GM06990 (cell line): ENCODE measurements around the gene LSM2.

Experiments
- DNase-seq: peaks from one replicate; pipeline ENCODE4 v3.0.0-alpha.2; 2011; ENCODE audit not compliant: insufficient read length; ENCODE audit errors: extremely low read depth
- H3K27me3 ChIP-seq: replicated peaks from 2 replicates; pipeline ENCODE4 v1.6.0; 2011; ENCODE audit warnings: low read length; ENCODE audit not compliant: control insufficient read depth, insufficient read depth
- H3K36me3 ChIP-seq: 2 replicates; pipeline ENCODE4 v1.5.1; 2011; ENCODE audit warnings: low read length; ENCODE audit not compliant: control insufficient read depth, insufficient read depth
- H3K4me3 ChIP-seq: replicated peaks from 2 replicates; pipeline ENCODE4 v1.5.1; 2011; ENCODE audit warnings: low read depth, mild to moderate bottlenecking, control low read depth, low read length
- TF ChIP-seq, protein P1 (sequence below): IDR thresholded peaks from 2 replicates; pipeline ENCODE4 v1.5.1; 2011; ENCODE audit warnings: low read length, control low read depth, mild to moderate bottlenecking, inconsistent platforms; ENCODE audit not compliant: insufficient read depth, poor library complexity, severe bottlenecking

LSM2 gene

DNA sequence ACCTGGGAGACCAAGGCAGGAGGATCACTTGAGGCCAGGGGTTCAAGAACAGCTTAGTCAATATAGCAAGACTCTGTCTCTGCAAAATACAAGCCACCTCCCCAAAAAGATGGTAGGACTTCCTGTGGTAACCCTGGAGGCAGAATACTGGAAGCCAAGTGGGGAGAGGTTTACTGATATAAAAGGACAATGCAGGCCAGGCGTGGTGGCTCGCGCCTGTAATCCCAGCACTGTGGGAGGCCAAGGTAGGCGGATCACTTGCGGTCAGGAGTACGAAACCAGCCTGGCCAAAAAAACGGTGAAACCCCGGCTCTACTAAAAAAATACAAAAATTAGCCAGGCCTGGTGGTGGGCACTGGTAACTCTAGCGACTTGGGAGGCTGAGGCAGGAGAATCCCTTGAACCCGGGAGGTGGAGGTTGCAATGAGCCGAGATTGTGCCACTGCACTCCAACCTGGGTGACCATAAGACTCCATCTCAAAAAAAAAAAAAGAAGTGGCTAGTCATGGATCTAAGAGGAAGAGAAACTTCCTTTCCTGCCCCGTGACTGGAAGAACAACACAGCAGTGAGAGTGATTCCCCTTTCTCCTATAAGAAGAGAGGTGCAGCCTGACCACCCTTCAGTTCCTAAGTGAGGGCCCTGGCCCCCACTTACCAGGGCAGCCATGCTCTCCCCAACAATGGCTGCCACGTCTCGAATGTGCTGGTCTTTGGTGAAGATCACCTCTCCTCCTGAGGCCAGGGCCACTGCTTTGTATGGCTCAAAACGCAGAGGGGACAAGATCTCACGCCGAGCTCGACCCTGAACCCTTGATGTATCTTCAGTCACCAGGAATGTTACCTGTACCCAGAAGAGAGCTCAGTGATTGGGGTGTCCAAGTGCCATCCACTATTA, 38.2 kb downstream of the LSM2 start:
- Histone ChIP-seq H3K36me3 (peaks cover 2% of the 10 kb centered on the region; the same call in 1 of the 2 replicates), H3K27me3 (no peaks in the 10 kb centered on the region), H3K4me3 (no peak overlapping the region)
- no peak for DNase-seq
- TF ChIP-seq, protein P1, sequence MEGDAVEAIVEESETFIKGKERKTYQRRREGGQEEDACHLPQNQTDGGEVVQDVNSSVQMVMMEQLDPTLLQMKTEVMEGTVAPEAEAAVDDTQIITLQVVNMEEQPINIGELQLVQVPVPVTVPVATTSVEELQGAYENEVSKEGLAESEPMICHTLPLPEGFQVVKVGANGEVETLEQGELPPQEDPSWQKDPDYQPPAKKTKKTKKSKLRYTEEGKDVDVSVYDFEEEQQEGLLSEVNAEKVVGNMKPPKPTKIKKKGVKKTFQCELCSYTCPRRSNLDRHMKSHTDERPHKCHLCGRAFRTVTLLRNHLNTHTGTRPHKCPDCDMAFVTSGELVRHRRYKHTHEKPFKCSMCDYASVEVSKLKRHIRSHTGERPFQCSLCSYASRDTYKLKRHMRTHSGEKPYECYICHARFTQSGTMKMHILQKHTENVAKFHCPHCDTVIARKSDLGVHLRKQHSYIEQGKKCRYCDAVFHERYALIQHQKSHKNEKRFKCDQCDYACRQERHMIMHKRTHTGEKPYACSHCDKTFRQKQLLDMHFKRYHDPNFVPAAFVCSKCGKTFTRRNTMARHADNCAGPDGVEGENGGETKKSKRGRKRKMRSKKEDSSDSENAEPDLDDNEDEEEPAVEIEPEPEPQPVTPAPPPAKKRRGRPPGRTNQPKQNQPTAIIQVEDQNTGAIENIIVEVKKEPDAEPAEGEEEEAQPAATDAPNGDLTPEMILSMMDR: no peak

DNA sequence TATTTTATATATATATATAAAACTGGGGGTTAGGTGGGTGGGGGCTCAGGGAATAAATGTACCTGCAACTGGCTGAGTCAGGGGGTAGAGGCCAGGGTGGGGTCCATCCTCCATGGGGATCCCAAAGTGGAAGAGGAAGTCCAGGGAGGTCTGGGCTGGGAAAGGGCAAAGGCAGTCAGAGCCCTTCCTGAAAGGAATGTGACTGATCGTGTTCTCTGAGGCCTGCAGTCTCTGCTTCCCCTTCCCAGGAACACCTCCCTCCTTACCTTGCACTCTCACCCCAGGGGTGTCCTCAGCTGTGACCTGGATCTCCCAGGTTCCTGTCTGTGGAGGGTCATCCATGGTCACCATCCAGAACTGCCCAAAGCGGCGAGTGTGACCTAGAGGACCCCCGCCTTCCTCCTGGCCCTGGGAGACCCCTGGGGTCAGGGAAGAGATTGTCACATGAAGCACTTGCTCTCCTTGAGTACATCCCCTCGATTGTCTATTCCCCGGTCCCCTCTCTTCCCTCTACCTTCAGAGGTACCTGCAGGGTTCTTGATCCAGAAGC, 39.6 kb downstream of the LSM2 start:
- Histone ChIP-seq H3K36me3 (peaks cover 5% of the 10 kb centered on the region), H3K27me3 (no peaks in the 10 kb centered on the region), H3K4me3 (no peak overlapping the region)
- TF ChIP-seq, protein P1: no peak
- DNase-seq: no peak

DNA sequence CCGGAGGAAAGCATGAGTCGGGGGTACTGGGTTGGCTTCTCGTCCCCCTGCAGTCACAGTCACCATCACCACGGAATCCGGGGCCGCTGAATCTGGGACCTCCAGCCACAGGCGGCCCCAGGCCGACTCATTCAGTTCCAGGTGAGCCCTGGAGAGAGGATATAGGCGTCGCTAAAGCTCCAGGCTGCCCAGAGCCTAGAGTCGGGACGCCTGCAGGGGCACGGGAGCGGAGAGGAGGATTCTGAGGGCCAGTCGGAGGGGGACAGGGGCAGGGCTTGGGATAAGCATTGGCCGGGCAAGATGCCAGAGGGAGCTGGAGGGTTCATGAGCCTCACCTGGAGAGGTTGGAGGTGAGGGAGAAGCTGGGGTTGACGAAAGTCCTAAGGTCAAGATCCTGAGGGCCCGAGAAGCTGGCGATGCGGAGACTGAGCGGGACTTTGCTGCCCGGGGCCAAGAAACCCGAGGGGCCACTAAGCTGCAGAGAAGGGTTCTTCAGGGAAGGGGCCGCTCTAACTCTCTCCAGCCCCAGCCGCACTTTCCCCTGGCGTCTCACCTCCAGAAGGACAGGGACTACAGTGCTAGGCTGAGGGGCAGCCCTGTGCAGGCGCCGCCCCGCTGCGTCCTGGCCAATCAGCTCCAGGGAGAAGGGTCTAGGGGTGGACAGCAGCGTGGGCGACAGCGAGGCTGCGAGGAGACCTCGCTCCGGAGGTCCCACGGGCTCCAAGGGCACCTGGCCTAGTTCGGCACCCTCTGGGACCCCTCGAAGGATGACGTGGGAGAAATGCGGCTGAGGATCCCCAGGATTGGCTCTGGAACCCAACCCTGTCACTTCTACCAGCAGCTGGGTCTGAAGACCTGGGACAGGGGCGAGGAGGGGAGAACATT, 40.6 kb downstream of the LSM2 start:
- no peak for DNase-seq
- TF ChIP-seq, protein P1: no peak
- Histone ChIP-seq H3K4me3 (no peak overlapping the region), H3K36me3 (peaks cover 12% of the 10 kb centered on the region), H3K27me3 (no peaks in the 10 kb centered on the region)

DNA sequence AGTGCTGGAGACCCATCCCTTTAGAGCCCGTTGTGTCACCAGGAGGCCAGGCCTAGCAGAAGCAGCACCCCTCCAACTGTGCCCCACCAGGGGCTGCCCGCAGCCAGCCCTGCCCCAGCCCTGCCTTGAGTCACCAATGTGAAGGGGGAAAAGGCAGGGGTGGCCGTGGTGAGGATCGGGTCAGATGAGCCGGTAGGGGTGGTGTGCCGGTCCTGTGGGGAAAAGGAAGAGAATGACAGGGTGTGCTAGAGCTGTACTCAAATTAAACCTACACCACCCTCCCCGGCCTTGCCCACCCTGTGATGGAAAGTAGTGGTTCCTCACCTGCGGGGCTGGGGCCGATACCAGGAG, 41.2 kb downstream of the LSM2 start:
- no peak overlapping the region for H3K4me3 ChIP-seq
- no peak for DNase-seq
- H3K27me3 ChIP-seq: no peaks in the 10 kb centered on the region
- peaks cover 16% of the 10 kb centered on the region for H3K36me3 ChIP-seq
- TF ChIP-seq, protein P1: no peak

DNA sequence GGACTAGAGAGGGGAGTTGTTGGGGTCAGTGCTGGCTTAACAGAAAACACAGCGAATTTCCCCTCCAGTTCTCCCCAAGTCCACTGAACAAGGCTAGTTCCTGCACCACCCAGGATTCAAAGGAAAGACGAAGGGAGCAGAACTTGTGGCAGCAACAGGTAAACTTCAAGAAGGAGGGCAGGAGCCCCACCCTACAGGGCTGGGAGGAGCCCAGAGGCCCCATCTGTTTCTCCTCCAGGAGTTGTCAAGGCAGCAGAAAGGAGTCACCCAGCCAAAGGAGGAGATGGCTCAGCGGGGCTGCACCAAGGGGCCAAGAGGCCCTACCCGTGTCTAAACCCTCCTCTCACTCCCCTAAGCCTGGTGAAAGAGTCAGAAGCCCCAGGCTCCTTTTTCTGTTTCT, 42.6 kb downstream of the LSM2 start:
- DNase-seq: no peak
- H3K4me3 ChIP-seq: no peak overlapping the region
- peaks cover 21% of the 10 kb centered on the region for H3K36me3 ChIP-seq
- H3K27me3 ChIP-seq: no peaks in the 10 kb centered on the region
- TF ChIP-seq, protein P1: no peak
